GM23338 (cell line): ENCODE measurements around the gene SAMD7.

ENCODE experiments used
- CTCF ChIP-seq, 2 experiments: fragments of 200-600 bp in 1 of 2; sonication (generic) in 1 of 2; conservative IDR thresholded peaks; 2 replicates each; pipeline versions ENCODE4 v1.5.1 to v1.6.1; 2016 to 2017; ENCODE audit warnings: antibody characterized with exemption in 2 of 2, low read depth in 2 of 2, mild to moderate bottlenecking in 2 of 2, moderate library complexity in 1 of 2
- EZH2 ChIP-seq: fragments of 200-600 bp; sonication (generic); IDR thresholded peaks from one replicate; pipeline ENCODE4 v1.8.0; 2017; ENCODE audit warnings: antibody characterized with exemption, mild to moderate bottlenecking, low read depth; ENCODE audit not compliant: unreplicated experiment
- POLR2AphosphoS5 ChIP-seq: IDR thresholded peaks from 2 replicates; pipeline ENCODE4 v1.6.1; 2016; ENCODE audit warnings: antibody characterized with exemption, low read depth

DNA sequence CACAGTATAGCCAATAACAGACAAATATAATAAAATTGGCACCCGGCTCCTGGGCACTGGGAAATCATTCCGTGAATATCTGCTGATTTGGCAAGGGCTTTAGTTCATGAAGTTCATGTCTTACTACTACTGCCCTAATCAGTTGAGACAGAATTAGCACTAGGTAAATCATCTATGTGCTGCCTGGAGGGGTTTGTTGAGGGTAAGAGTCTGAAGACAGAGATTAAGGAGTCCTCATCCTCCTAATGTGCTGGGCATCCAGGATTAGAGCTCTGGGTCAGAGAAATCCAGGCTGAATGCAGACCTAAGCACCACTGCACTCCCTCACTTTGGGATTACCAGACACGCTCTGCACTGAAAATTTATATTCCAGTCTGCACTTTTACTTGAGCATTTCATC lies 2.0 kb downstream of the SAMD7 start:
- TF ChIP-seq CTCF (conservative IDR thresholded peaks at IDR 0.05; ENCODE audit: low read depth in 2 of 2) (no peak), EZH2 (no peak), POLR2AphosphoS5 (no peak)
